Measurements from ENCODE around the gene ARHGEF39.

- no peak for TF ChIP-seq RFX5 (IDR thresholded peaks at IDR 0.05)
- TF ChIP-seq REST (IDR thresholded peaks at IDR 0.05), result no peak
- no peak for TF ChIP-seq NFE2L2 (conservative IDR thresholded peaks at IDR 0.05; ENCODE audit: low read length)
- no peak for TF ChIP-seq NR3C1 (IDR thresholded peaks at IDR 0.05)
- no peak for TF ChIP-seq POLR2AphosphoS2 (conservative IDR thresholded peaks at IDR 0.05; ENCODE audit: low read length)
- TF ChIP-seq CTCF (IDR thresholded peaks at IDR 0.05), result no peak
Observed at GRCh38 chr9:35682520-35683315, 17.7 kb upstream of the ARHGEF39 start.

Data from A549 (cell line).